ENCODE measurements around the gene HBS1L. TPM values are rescaled to one million over a fixed set of nuclear protein-coding genes. Genes with fewer than 3 reads are reported as not detected.
A peak's percentile ranks its signal among the peaks of the same experiment; 100 is the strongest.

Gene HBS1L
- total RNA-seq, result 64.4 and 97.5 TPM in 2 replicates

- no peak for TF ChIP-seq CTCF (IDR thresholded peaks at IDR 0.05; ENCODE audit: insufficient read depth, low read length, poor library complexity, severe bottlenecking)
- no peaks in the 10 kb centered on the region for H3K36me3 ChIP-seq (ENCODE audit: control insufficient read depth, insufficient read depth, low read length)
- peak; percentile 82 for DNase-seq (ENCODE audit: low read depth)
- H3K27me3 ChIP-seq (ENCODE audit: control insufficient read depth, insufficient read depth, low read length), result no peaks in the 10 kb centered on the region
- peak within 1 kb of the TSS; percentile 87 for H3K4me3 ChIP-seq (ENCODE audit: low read depth, low read length)
Observed at GRCh38 chr6:135054569-135055498, at the start of gene HBS1L. HBS1L (minus strand) TSS chr6:135054822; CDS start chr6:135054691, 131 bp downstream.

DNA sequence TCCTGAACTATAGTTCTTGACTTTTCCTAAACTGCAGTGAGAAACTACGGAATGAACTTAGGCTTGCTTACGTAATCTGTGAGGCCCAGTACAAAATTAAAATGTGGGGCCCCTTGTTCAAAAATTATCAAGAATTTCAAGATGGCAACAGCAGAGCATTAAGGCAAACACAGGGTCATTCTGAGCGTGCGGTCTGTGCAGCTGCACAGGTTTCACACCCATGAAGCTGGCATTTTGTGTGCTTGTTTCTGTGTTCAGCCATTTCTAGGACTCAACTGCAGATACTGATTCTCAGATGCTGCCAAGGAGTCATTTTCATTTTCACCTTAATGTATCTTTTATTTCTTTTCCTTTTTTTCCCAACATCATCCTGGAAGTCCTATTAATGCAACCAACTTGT lies 49.6 kb upstream of the HBS1L start:
- no peak for TF ChIP-seq CTCF (IDR thresholded peaks at IDR 0.05; ENCODE audit: insufficient read depth, low read length, poor library complexity, severe bottlenecking)
- no peak for DNase-seq (ENCODE audit: low read depth)
- Histone ChIP-seq H3K27me3 (ENCODE audit: control insufficient read depth, insufficient read depth, low read length) (no peaks in the 10 kb centered on the region), H3K4me3 (ENCODE audit: low read depth, low read length) (no peak overlapping the region), H3K36me3 (ENCODE audit: control insufficient read depth, insufficient read depth, low read length) (no peaks in the 10 kb centered on the region)

DNA sequence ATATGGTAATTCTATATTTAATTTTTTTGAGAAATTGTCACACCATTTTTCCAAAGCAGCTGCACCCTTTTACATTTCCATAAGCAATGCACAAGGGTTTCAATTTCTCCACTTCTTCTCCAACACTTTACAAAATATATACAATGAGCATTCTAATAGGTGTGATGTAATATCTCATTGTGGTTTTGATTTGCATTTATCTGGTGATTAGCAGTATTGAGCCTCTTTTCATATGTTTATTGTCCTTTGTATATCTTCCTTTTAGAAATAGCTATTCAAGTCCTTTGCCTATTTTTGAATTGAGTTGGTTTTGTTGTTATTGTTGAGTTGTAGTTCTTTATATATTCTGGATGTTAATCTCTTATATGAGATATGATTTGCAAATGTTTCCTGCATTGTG lies 47.6 kb upstream of the HBS1L start:
- Histone ChIP-seq H3K36me3 (ENCODE audit: control insufficient read depth, insufficient read depth, low read length) (no peaks in the 10 kb centered on the region), H3K27me3 (ENCODE audit: control insufficient read depth, insufficient read depth, low read length) (no peaks in the 10 kb centered on the region), H3K4me3 (ENCODE audit: low read depth, low read length) (no peak overlapping the region)
- DNase-seq (ENCODE audit: low read depth), result no peak
- TF ChIP-seq CTCF (IDR thresholded peaks at IDR 0.05; ENCODE audit: insufficient read depth, low read length, poor library complexity, severe bottlenecking), result no peak

- no peak for TF ChIP-seq CTCF (IDR thresholded peaks at IDR 0.05; ENCODE audit: insufficient read depth, low read length, poor library complexity, severe bottlenecking)
- Histone ChIP-seq H3K27me3 (ENCODE audit: control insufficient read depth, insufficient read depth, low read length) (no peaks in the 10 kb centered on the region), H3K36me3 (ENCODE audit: control insufficient read depth, insufficient read depth, low read length) (no peaks in the 10 kb centered on the region), H3K4me3 (ENCODE audit: low read depth, low read length) (no peak overlapping the region)
- no peak for DNase-seq (ENCODE audit: low read depth)
Observed at GRCh38 chr6:135097172-135097571, 42.5 kb upstream of the HBS1L start.

GRCh38 chr6:135096403-135097130 lies 41.9 kb upstream of the HBS1L start:
- no peak for TF ChIP-seq CTCF (IDR thresholded peaks at IDR 0.05; ENCODE audit: insufficient read depth, low read length, poor library complexity, severe bottlenecking)
- H3K27me3 ChIP-seq (ENCODE audit: control insufficient read depth, insufficient read depth, low read length), result no peaks in the 10 kb centered on the region
- no peak overlapping the region for H3K4me3 ChIP-seq (ENCODE audit: low read depth, low read length)
- H3K36me3 ChIP-seq (ENCODE audit: control insufficient read depth, insufficient read depth, low read length), result no peaks in the 10 kb centered on the region
- no peak for DNase-seq (ENCODE audit: low read depth)
